Left ventricle myocardium inferior (tissue), 1 donor: ENCODE measurements around the gene TDRD15. TPM values are rescaled to one million over a fixed set of nuclear protein-coding genes. Genes with fewer than 3 reads are reported as not detected.
"Not testable (repeated sequence)": the region's sequence is repeated elsewhere in the genome, so short reads cannot be mapped to it uniquely, and the experiment has no call there.

Experiments used
- DNase-seq: peaks from one replicate; pipeline ENCODE4 v3.0.0-alpha.2; 2020
- H3K27ac ChIP-seq: fragments of 200-600 bp; replicated peaks from 2 replicates; pipeline ENCODE4 v1.8.0; 2021
- H3K27me3 ChIP-seq: fragments of 200-600 bp; 2 replicates; pipeline ENCODE4 v1.8.0; 2021; ENCODE audit warnings: low read depth
- H3K36me3 ChIP-seq: fragments of 200-600 bp; 2 replicates; pipeline ENCODE4 v1.8.0; 2021
- H3K4me1 ChIP-seq: fragments of 200-600 bp; 2 replicates; pipeline ENCODE4 v1.8.0; 2021
- H3K4me3 ChIP-seq: fragments of 200-600 bp; 2 replicates; pipeline ENCODE4 v1.8.0; 2021; ENCODE audit warnings: mild to moderate bottlenecking, moderate library complexity
- H3K9me3 ChIP-seq: fragments of 200-600 bp; replicated peaks from 2 replicates; pipeline ENCODE4 v1.8.0; 2021
- intact Hi-C: fragments of 100-400 bp; cut with micrococcal nuclease; formaldehyde crosslinking; loops from one replicate; pipeline ENCODE4 v1.11.0; 2022
- total RNA-seq: library from RNA; stranded (reverse); fragmentation: NEBNext Ultra II Directional; extraction: Animal tissue kit (Norgen Biotek cat#: 25700); gene quantifications from one replicate; pipeline ENCODE4 v1.2.1, GENCODE V29; 2021
- TF ChIP-seq, protein P1 (sequence below): fragments of 200-600 bp; IDR thresholded peaks from 2 replicates; pipeline ENCODE4 v1.8.0; 2021; ENCODE audit warnings: antibody characterized with exemption, mild to moderate bottlenecking, borderline replicate concordance
- donor health status: DM: no; HTN: yes; CAD: no; lungs with severe emphysema.

TDRD15 gene
- total RNA-seq, 1 donor from 2014 or later = not detected

DNA sequence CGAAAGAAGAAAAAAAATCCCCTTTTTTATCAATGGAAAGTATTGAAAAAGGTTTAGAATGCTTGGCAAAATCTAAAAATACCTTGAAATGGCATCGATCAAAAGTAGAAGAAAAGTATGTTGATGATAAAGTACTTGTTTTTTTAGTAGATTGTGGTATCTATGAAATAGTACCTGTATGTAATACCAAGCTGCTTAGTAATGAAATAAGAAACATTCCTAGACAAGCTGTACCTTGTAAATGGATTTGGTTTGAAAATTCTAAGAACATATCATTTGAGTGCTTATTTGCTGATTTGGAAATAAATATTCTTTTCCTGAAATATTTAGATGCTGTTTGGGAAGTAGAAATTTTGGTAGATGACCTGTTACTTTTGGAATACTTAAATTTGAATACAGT lies 18.4 kb downstream of the TDRD15 start:
- DNase-seq = no peak
- no peaks in the 10 kb centered on the region for H3K27me3 ChIP-seq
- H3K4me1 ChIP-seq = no peaks in the 10 kb centered on the region
- no peaks in the 10 kb centered on the region for H3K36me3 ChIP-seq
- H3K9me3 ChIP-seq = no peaks in the 10 kb centered on the region
- H3K4me3 ChIP-seq = no peak overlapping the region
- no peak overlapping the region for H3K27ac ChIP-seq
- intact Hi-C loops = no loop called here
- TF ChIP-seq, protein P1, sequence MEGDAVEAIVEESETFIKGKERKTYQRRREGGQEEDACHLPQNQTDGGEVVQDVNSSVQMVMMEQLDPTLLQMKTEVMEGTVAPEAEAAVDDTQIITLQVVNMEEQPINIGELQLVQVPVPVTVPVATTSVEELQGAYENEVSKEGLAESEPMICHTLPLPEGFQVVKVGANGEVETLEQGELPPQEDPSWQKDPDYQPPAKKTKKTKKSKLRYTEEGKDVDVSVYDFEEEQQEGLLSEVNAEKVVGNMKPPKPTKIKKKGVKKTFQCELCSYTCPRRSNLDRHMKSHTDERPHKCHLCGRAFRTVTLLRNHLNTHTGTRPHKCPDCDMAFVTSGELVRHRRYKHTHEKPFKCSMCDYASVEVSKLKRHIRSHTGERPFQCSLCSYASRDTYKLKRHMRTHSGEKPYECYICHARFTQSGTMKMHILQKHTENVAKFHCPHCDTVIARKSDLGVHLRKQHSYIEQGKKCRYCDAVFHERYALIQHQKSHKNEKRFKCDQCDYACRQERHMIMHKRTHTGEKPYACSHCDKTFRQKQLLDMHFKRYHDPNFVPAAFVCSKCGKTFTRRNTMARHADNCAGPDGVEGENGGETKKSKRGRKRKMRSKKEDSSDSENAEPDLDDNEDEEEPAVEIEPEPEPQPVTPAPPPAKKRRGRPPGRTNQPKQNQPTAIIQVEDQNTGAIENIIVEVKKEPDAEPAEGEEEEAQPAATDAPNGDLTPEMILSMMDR = no peak

DNA sequence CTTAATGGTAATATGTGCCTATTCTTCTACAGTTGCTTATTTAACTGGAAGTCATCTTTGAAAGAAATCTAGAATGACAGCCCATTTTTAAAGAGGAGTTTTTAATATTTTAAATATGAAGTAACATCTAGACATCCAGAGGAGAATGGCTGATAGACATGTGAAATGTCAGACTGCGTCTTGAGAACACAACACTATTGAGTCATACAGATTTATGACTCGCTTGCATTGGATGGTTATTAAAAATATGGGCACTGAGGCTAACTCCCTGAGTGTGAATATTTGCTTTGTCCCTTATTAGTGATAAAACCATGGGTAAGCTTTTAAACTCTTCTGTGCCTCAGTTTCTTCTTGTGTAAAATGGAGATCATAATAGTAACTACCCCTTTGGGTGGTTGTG lies 22.9 kb downstream of the TDRD15 start:
- H3K27me3 ChIP-seq = peaks cover 4% of the 10 kb centered on the region
- H3K4me1 ChIP-seq = no peaks in the 10 kb centered on the region
- TF ChIP-seq, protein P1 = no peak
- H3K36me3 ChIP-seq = no peaks in the 10 kb centered on the region
- intact Hi-C loops = no loop called here
- no peak overlapping the region for H3K4me3 ChIP-seq
- H3K9me3 ChIP-seq = no peaks in the 10 kb centered on the region
- no peak overlapping the region for H3K27ac ChIP-seq
- DNase-seq = no peak

DNA sequence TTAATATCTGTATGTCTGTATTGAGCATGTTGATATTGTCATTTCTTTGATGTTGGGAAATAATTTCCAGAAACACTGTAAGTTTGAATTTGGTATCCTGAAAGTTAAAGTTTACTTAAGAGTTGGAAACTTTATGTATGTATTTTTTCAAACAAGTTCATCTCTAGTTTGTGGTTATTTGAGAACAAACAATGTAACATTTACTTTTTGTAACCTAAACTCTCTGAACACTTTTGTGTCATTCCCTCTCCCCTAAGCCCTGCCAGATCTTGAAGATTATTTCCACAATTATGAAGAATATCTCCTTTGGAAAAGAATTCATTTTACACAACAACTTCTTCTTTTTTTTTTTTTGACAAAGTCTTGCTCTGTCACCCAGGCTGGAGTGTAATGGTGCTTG lies 24.9 kb downstream of the TDRD15 start:
- H3K27ac ChIP-seq = no peak overlapping the region
- H3K4me1 ChIP-seq = no peaks in the 10 kb centered on the region
- DNase-seq = no peak
- no peaks in the 10 kb centered on the region for H3K36me3 ChIP-seq
- no peak overlapping the region for H3K4me3 ChIP-seq
- H3K9me3 ChIP-seq = no peaks in the 10 kb centered on the region
- H3K27me3 ChIP-seq = peaks cover 8% of the 10 kb centered on the region
- TF ChIP-seq, protein P1 = no peak
- intact Hi-C loops = no loop called here

DNA sequence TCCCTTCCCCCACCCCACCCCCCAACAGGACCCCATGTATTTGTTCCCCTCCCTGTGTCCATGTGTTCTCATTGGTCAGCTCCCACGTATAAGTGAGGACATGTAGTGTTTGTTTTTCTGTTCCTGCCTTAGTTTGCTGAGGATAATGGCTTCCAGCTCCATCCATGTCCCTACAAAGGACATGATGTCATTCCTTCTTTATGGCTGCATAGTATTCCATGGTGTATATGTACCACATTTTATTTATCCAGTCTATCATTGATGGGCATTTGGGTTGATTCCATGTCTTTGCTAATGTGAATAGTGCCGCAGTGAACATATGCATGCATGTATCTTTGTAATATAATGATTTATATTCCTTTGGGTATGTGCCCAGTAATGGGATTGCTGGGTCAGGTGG lies 27.5 kb downstream of the TDRD15 start:
- H3K4me3 ChIP-seq, H3K9me3 ChIP-seq, H3K27ac ChIP-seq, intact Hi-C loops, DNase-seq, H3K4me1 ChIP-seq, H3K36me3 ChIP-seq: not testable (repeated sequence)
- H3K27me3 ChIP-seq = peaks cover 13% of the 10 kb centered on the region

DNA sequence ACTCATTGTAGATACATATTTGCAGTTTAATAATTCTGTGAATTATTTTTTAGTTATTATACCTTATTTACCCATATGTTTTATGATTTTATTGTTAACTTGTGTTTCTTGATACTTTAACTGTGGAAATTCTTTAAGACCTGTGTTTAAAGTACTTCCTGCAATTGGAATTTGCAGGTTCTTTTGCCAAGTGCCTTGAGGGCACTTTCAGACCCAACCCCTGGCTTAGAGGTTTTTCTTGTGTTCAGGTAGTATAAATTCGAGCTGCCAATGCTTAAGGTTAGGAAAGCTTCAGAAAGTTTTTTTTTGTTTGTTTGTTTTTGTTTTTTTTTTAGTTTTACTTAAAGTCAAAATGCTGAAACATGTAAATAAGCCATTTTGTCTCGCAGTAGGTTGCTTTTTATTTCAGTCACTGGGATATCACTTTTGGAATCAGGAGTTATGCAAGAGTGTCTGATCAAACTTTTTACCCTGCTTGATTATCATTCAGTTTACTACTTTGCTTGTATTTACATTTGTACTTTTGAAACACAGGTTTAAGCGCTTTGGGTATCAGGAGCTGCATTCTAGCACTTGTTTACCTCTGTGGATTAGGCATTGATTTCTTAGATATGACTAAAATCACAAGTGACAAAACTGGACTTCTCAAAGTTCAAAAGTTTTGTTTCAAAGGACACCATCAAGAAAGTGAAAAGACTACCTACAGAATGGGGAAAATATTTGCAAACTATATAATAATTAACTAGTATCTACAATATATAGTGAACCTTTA lies 31.8 kb downstream of the TDRD15 start:
- Histone ChIP-seq H3K27me3 (peaks cover 18% of the 10 kb centered on the region), H3K4me3 (no peak overlapping the region), H3K27ac (no peak overlapping the region), H3K36me3 (no peaks in the 10 kb centered on the region), H3K9me3 (no peaks in the 10 kb centered on the region), H3K4me1 (no peaks in the 10 kb centered on the region)
- intact Hi-C loops = no loop called here
- no peak for DNase-seq
- TF ChIP-seq, protein P1 = no peak

DNA sequence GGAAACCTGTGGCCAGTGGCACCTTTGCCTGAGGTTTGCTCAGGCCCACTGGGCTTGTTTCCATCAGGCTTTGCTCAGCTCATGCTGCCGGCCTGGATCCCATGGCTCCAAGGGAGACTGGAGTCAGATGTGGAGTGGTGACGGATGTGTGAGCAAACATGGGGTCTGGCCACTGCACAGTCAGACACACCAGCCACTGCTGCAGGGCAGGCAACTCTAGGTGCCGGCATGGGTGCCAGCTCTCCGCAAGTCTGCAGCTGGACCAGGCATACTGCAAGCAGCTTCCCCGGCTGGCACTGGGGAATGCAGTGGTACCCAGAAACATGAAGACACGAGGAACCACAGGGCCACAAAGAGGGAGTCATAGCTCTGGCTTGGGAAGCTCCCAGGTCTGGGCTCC lies 37.4 kb downstream of the TDRD15 start:
- no peak for DNase-seq
- Histone ChIP-seq H3K27ac (no peak overlapping the region), H3K9me3 (no peaks in the 10 kb centered on the region), H3K4me1 (no peaks in the 10 kb centered on the region), H3K27me3 (peaks cover 4% of the 10 kb centered on the region), H3K4me3 (no peak overlapping the region), H3K36me3 (no peaks in the 10 kb centered on the region)
- intact Hi-C loops = no loop called here
- TF ChIP-seq, protein P1 = no peak
